GM18870 (cell line): ENCODE results near the gene GDF9.
"Not testable (repeated sequence)": the region's sequence is repeated elsewhere in the genome, so short reads cannot be mapped to it uniquely, and the experiment has no call there.

Source experiments
- ATAC-seq: cut with Tn5 transposase; IDR thresholded peaks from one replicate; pipeline ENCODE4 v1.9.1; 2021; ENCODE audit warnings: moderate library complexity; ENCODE audit not compliant: unreplicated experiment

The GDF9 gene

DNA sequence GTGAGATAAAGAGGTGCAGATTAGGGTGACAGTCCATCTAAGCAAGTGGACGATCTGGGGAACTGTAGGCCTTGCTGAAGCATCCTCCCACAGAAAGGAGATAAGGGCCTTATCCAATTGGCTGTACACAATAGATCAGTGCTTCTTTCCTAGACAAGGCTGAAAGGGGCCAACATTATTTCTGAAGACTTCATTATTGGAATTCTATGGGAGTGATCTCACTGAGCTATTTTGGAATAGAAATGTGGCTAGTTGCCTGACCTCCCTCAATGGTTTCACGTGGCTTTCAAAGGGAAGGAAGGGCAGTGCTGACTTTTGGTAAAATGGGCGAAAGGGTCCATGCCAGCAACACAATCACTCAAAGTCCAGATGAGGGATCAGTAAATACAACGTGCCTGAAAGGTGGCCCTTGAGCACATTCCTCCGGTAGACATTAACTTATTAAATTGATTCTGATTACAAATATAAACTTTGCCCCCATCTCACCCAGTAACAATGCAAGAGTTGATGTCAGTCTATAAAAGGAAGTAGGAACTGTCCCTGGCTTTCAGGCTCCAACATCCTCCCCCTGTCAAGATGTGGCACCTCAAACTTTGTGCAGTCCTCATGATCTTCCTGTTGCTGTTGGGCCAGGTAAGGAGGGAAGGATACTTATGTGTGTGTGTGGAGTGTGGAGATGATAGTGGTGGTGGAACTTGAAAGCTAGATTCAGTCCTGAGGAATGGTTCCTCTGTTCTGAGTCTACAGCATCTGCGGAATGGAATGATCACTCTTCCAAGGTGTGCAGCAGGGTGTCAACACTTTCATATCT, 7.1 kb upstream of the GDF9 start, which contains the start of gene LEAP2:
TSS of gene LEAP2 (plus strand) at position 550 of the 811 bp plus-strand sequence. CDS start at position 577, 27 bp downstream.
- ATAC-seq = no peak

DNA sequence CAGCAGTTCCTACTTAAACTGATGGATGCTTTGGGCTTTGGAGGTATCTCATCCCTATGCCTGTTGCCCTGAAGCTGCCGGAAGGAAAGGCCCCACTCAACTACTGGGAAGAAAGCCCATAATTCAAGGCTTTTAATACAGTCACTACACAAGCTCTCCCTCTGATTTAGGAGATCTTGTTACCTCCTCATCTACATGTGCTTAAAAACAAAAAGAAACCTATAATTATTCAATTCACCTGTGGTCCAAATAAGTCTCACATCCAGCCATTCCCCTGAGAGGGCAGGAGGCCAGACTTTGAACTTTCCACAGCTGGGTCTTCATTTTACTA, 6.5 kb upstream of the GDF9 start:
- no peak for ATAC-seq

DNA sequence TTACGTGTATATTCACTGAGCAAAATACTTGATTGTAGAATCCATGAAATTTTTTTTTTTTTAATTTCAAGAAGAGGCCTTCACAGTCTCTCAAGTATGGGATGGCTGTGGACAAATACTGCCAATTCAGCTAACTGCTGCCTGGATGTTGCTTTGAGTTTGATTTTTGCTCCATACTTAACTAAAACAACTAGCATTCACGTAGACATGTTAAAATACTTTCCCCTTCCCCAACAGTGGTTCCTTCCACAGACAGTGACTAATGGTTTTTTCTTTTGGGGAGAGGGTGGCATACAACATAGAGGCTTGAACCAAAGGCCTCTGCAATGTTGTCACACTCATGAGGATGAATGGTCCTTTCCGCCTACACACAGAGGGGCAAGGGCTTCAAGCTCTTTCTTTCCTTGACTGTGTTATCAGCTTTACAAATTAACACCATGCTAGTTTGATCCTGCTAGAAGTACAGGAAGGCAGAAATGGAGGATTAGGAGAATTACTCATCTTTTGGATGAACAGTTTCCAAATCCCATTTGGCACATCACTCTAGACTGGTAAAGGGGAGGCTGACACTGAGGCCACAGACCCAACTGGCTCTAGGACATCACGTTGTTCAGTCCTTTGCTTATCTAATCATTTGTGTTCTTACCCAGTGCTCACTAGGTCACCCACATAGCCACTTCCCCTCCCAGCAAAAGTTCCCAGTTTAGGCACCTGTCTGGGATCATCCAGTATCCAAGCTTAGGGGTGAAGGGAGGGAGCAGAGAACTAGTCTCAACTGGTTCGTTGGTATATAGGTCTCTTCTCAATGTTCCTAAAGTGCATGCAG, 5.4 kb upstream of the GDF9 start:
- no peak for ATAC-seq

DNA sequence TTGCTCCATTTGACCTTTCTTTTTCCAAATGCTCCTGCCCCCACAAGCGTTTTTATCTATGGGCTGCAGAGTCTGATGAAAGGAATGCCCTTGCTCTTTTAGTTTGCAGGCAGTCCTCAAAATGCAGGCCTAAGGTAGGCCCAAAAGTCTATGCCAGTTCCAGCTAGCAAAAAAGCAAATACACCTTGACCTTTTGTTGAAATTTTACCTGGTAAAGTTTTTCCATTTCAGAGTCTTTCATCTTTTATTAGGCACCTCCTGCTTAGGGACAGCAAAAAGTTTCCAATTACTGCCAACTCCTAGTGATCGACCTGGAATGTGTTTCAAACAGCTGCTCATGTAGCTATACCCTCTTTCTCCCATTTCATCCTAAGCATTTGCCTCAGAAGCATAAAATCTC, 4.5 kb upstream of the GDF9 start:
- ATAC-seq = no peak

DNA sequence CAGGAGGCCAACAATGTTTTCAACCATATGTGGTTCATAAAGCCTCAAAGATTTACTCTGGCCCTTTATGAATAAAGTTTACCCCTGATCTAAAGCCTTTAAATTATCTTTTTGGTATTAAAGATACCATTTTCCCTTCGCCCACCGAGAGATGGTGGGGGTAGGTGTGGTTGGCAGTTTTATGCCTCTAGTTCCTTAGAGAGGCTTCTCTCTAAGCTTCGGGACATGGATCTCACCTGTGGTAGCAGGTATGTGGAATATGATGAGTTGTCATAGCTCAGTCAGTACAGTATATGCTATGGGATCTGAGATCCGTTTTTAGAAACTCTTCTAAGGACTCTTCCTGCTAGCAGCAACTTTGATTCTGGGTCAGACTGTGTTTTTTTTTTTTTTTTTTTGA, 2.5 kb upstream of the GDF9 start:
- ATAC-seq = no peak

DNA sequence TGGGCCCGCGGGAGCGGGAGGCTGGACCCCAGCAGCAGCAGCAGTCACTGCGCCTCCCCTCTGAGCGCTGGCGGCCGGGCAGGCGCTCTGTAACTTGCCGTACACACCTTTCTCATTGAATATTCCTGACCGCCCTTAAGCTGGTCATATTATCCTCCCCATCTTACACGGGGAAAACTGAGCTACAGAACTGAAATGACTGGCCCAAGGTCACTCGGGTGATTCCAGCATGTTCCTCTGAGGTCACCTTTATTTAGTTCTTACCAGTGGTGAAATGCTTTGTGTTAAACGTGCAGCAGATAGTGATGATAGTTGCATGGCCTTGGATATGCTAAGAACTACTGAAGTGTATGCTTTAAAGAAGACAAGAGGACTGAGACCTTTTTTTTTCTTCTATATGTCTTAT, 780 bp upstream of the GDF9 start:
- peak; percentile 0 for ATAC-seq

DNA sequence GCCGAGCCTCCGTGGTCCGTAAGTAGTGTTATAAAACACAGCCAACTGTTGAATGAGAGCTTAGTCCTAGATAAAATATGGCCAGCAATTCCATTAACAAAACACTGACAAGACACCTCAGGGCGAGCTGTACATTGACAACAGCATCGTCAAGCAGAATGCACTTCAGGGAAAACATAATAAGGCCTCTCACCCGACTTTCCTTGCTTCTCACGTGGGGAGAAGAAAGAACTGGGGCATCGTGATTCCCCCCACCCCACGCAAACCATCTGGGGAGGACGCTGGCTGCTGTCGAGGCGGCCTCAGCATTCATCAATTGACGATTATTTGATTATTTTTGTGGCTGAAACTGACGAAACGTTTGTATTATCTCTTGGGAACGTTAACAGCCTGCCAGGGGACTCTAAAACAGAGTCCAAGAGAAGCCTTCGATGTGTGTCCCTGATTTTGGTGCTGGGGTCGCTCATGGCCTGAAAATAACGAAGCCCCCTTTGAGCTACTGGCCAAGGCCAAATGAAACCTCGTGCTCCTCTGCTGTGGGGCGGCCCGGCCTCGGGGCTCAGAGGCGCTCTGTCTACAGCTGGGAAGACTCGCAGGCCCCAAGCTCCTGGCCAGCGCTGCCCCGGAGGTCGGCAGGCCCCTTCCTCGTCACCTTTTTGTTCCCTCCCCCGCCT, 464 bp downstream of the GDF9 start:
- peak; percentile 6 for ATAC-seq

DNA sequence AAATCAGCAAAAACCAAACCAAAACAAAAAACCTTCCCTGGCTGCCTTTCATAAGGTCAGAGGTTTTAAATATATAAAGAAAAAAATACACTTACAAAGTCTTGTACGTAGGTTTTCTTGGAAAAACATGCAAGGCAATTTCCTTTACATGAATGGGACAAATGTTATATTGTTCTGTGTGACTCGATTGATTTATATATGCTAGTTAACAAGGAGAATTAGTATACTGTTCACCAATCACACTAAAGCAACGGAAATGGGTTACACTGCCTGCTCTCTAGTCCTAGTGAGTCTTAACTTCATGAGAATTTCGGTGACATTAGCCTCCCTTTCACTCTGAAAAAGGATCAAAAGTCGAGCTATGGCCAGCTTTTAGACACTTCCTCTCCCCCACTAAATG, 5.5 kb downstream of the GDF9 start:
- no peak for ATAC-seq

DNA sequence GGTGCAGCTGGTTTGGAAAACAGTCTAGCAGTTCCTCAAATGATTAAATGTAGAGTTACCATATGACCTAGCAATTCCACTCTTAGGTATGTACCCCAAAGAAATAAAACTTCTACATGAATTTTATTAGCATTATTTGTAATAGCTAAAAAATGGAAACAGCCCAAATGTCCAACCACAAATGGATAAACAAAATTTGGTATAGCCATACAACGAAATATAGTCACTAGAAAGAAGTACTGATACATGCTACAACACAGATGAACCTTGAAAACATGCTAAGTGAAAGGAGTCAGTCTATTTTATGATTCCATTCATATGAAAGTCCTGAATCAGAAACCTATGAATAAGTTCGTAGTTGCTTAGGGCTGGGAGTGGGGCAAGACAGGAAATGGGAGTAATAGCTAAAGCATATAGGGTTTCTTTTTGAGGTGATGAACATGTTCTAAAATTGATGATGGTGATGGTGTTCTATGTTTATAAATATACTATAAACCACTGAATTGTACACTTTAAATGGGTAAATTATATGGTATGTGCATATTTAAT, 6.3 kb downstream of the GDF9 start:
- ATAC-seq = no peak

DNA sequence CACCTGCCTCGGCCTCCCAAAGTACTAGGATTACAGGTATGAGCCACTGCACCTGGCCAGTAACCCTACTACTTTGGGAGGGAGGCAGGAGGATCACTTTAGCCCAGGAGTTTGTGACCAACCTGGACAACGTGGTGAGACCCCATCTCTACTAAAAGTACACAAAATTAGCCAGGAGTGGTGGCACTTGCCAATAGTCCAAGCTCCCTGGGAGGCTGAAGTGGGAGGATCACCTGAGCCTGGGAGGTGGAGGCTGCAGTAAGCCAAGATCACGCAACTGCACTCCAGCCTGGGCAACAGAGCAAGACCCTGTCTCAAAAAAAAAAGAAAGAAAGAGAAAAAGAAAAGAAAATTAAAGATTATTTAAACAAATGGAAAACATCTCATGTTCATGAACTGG, 10.3 kb downstream of the GDF9 start:
- no peak for ATAC-seq

DNA sequence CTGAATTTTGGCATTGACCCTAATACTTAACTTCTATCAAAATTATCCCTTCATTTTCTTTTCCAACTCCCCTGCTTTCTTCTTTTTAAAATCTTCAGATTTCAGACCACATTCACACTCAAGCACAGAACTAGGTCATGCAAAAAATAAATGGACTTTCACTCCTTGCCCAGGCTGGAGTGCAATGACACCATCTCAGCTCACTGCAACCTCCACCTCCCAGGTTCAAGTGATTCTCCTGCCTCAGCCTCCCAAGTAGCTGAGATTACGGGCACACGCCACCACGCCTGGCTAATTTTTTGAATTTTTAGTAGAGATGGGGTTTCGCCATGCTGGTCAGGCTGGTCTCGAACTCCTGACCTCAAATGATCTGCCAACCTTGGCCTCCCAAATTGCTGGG, 11.3 kb downstream of the GDF9 start:
- not testable (repeated sequence) for ATAC-seq

DNA sequence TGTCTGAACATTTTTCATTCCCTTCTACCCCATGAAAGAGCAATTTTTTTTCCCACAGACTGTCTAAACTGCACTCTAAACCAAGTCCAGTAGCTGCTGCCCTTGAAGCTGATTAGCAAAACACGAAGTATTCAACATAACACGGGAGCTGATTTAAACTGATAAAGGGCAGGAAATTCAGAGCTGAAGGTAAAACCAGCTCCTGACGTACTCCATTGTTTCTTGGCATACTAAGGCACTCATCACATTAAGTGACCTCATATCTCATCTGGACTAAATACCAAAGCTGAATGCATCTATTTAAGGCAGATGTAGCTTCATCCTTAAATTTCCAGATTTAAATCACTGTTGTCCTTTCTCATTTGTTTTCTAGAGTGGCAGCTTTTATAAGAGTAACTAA, 12.0 kb downstream of the GDF9 start:
- ATAC-seq = no peak

DNA sequence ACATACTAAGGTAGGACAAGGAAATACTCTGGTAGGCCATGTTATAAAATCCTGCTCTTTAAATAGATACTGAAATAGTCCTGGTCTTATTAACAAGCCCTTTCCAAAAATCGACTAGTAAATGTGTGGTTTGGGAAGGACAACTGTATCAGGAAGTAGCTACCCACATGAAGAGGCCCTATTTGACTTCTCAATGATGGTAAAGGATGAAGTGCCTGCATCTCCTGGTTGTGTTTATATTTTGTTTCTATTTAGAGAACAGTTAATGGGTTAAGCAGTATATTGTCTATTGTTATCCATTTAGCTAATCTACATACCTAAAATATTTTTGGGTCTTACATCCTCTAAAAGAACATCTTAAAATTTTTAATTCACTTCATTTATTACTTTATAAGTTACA, 12.5 kb downstream of the GDF9 start:
- no peak for ATAC-seq

DNA sequence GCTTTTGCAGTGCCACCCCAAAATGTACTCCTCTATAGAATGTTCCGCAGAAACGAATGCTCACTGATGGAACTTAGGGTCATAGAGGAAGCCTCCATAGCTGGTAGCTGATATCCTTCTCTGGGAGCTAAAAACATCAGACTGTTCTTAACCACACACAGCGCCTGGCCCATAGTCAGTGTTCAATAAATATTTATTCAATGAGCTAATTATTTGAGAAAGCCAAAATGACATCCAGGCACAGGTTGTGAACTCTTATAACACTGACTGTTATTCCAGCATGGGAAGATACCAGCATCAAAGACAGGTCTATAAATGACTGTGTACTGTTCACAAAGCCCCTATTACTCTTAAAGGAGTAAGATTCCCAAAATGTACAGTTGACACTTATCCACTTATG, 12.9 kb downstream of the GDF9 start:
- ATAC-seq = no peak

DNA sequence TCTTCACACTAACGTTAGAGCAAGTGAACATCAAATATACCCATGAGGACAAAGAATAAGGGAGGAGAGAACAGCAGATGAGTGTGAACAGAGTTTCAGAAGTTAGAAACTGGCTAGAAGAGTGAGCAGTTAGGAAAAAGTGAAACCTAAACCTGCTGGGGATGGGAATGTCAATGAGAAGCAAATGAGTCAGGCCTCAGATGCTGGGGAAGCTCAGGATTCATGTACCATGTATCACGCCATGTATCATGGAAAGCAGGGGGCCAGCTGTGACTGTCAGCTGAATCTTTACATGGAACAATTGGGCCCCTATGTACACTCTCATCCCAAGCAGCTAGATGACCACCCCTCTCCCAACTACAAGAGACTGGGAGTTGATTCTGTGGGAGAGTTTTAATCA, 16.2 kb downstream of the GDF9 start:
- ATAC-seq = no peak

DNA sequence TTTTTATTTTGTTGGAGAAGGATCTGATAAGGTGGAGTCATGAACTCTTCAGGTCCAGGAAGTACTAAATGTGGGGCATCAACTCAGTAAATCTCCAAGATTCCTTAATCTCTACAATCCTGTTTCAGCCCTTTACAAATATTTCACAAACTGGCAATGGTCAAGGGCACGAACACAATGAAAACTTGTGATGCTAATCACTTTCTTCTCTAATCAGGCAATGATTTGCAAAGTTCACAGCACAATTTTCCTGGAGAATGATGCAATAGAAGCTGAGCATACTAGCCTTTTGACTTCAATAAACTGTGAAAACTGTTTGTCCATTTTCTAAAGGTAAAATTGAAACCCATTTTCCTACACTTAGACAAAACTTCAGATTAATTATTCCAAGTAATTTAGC, 16.9 kb downstream of the GDF9 start:
- ATAC-seq = no peak

DNA sequence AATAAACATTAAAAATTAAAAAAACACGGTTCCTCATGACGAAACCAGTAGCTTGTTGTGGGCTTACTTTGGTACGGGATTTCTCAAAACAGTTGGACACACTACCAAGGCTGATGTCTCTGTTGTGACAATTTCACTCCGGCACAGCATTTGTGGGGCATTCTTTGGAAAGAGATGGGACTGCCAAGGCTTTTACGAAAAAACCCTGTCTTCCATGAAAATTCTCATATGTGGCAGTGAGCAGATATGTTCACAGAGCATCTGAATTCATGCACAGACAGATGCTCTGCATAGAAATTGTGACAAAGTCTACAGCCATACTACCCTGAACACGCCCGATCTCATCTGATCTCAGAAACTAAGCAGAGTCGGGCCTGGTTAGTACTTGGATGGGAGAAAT, 18.0 kb downstream of the GDF9 start:
- no peak for ATAC-seq

DNA sequence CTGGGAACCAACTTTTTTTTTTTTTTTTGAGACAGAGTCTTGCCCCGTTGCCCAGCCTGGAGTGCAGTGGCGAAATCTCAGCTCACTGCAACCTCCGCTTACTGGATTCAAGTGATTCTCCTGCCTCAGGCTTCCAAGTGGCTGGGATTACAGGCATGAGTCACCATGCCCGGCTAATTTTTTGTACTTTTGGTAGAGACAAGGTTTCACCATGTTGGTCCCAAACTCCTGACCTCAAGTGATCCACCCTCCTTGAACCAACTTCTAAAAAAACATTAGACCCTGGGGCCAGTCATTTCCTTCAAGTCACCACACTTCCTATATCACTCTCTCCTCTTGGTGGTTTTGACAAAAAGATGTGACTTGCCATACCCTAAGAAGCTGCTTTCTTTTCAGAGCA, 25.0 kb downstream of the GDF9 start:
- ATAC-seq = no peak

DNA sequence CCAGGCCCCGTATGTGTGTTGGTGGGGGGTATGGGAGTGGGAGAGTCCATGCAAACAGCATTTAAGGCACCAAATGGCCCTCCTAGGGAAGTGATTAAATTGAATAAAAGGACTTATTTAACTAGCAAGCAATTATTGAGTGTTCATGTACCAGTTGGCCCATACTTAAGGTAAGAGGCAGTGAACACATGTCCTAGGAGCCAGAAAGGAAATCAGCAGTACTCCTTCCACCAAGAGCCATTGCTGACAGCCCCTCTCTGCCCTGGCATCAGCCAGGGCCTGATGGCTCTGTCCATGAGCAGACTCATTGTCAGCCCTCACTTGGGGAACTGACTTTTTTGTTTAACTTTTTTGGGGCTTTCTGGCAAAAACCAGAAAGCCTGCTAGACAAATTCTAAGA, 25.4 kb downstream of the GDF9 start:
- no peak for ATAC-seq

DNA sequence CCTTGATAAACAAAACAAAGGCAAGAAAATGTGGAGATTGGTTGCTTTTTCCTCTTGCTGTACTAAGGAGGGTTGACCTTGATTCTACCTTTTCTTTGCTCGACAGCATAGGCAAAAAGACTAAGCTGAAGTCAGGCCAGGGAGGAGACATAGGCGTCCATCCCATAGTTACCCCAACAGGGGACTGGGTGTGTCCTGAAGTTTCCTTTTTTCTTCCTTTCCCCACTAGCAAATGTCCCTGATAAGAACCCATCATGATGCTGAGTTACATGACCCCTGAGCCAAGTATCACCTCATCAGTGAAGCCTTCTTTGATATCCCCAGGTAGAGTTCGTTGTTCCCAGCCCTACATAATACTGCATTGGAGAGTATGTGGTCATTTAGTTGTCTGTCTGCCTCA, 26.0 kb downstream of the GDF9 start:
- no peak for ATAC-seq

DNA sequence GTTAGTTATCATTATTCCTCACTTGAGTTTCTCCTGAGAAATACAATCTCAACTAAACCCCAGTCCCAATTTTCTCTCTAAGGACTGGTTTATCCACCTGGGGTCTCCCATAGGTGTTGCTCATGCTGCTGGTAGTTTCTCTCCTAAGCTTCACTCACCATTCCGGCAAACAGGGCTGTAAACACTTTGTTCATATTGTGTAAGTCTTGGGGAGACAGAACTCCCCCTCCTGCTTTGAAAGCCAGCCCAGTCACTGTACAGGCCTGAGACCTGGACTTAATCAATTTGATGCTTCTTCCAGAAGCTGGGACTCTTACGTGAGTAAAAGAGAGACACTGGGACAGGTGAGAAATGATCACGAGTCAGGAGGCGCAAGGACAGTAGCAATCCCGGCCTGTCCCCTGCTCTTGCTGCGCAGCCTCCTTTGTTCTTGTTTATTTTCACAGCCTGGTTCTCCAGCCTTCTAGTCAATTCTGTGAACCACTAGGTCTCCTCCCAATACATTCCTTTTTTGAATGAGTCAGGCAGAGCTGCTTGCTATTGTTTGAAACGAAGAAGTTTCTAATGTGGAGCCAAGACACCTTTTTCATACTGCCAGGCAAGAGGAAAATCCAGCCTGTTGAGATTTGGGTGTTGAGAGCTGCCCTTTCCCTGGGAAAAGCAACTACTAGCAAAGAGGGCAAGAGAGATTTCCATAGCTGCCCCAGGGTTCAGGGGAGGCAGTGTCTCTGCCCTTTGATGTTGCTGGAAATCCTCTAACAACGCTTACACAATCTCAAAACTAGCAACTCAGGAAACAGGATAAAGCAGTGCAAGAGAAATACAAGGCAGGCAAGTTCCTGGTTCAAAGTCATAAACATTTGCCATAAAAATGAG, 26.6 kb downstream of the GDF9 start:
- ATAC-seq = no peak
